ENCODE results near the gene SLC7A6.

The SLC7A6 gene

DNA sequence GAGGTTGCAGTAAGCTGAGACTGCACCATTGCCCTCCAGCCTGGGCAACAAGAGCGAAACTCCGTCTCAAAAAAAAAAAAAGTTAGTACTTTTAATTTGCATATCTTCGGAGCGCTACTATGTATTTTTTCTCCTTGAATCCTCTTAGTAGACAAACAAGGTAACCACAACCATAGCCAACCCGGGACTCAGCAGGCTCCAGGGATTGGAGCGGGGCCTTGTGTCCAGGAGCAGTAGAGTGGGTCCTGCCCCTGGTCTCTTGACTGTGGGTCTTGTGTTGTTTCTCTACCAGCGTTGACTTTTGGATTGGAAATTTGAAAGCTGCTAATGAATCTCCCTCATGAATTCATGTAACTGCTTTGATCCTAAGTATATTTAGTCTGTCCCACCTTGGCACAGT is 78.8 kb downstream of the SLC7A6 start:
- DNase-seq (ENCODE audit: low spot score) (no peak), FAIRE-seq (no peak)

DNA sequence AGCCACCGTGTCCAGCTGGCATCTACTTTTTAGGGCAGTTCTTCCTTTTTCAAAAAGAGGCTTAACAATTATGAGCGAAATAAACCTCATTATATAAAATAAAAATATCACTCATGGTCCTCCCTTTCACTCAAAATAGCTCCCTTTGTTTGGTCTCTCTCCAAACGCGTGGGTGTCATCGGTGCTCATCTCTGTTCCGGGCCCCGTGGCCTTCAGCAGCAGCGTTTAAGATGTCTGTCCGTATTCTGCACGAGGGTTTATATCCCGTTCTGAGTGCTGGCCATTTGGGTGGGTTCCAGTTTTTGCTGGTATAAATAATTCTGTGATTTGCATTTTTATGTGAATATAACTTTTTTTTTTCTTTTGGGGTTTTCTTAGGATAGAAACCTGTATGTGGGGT is 79.9 kb downstream of the SLC7A6 start:
- DNase-seq (ENCODE audit: low spot score) = no peak
- FAIRE-seq = no peak

DNA sequence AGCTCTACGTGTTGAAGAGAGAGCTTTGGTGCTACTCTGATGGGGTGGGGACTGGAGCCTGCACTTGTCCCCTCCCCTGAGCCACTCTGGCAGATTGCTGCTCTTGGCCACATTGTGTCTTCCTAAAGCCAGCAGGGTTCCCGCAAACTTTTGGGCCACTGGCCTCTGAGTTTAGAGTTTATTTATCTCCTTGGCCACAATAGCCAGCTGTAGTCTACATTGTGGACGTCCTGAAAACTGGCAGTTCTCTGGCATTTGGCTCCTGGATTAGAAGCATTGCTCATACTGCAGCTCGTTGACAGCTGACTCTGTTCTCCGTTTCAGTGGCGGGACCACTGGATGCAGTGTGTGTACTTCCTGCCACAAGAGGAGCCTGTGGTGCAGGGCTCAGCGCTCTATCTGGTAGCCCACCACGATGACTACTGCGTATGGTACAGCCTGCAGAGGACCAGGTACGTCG is 81.1 kb downstream of the SLC7A6 start:
- FAIRE-seq = no peak
- no peak for DNase-seq (ENCODE audit: low spot score)

DNA sequence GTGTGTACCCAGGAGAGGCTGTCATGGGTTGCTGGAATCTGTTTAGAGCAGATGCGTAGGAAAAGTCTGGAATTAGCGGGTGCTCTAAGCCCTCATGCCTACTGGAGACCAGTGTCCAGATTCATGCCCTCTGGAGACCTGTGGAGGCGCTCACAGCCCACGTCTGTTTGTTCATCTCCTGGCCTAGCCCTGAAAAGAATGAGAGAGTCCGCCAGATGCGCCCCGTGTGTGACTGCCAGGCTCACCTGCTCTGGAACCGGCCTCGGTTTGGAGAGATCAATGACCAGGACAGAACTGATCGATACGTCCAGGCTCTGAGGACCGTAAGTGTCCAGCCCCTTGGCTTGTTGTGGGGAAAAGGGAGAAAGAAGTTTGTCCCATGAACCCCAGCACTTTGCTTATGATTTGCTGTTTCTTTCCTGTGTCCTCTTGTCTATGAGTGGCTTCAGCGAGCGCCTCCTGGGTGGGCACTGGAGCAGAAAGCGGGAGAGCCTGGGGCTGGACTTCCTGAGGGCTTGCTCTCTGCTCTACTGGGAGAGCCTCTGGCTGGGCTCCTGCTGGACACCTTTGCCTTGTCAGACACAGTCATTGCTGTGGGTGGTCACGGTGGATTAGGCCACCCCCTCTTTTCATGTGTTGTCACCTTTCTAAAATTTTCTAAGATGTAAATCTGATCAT is 81.8 kb downstream of the SLC7A6 start:
- no peak for DNase-seq (ENCODE audit: low spot score)

DNA sequence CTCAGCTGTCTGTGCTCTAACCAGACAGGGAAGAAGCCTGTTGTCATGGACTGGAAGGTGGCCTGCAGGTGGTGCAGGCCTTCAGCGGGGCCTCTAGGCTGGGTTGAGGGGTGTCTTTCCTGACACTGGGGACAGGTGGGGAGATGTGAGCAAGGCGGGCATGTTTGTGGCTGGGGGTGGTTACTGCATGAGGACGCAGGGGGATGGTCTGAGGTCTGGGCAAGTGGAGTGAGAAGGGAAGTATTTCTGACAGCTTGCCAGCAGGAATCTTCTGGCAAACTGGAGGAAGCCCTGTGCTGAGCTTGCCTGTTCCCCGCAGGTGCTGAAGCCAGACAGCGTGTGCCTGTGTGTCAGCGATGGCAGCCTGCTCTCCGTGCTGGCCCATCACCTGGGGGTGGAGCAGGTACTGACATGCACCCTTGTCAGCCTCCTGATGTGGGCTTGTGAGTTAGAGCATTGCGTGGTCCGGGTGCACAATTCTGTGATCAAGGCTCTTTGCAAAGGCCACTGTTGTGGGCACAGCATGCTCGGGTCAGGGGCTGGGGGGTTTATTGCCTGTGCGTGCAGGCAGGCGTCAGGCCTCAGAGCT is 82.7 kb downstream of the SLC7A6 start:
- FAIRE-seq (no peak), DNase-seq (ENCODE audit: low spot score) (no peak)

More for the DNA sequence above, 81.8 kb downstream of the SLC7A6 start:
- FAIRE-seq = no peak

DNA sequence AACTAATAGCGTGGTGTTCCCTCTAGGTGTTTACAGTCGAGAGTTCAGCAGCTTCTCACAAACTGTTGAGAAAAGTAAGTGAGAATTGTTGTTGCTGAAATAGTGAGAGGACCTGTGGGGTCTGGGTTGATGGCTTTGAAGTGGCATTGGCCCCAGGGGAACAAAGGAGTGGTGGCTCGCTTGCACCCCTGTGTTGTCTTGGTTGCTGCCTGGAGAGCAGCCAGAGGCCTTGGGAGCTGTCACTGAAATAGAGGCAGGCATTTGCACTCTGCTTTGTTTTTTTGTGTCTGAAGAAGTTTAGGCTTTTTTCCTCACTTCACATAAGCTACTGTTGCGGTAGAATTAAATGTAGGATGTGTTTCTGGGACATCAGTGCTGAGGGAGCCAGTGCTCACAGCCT is 83.3 kb downstream of the SLC7A6 start:
- DNase-seq (ENCODE audit: low spot score) (no peak), FAIRE-seq (no peak)

DNA sequence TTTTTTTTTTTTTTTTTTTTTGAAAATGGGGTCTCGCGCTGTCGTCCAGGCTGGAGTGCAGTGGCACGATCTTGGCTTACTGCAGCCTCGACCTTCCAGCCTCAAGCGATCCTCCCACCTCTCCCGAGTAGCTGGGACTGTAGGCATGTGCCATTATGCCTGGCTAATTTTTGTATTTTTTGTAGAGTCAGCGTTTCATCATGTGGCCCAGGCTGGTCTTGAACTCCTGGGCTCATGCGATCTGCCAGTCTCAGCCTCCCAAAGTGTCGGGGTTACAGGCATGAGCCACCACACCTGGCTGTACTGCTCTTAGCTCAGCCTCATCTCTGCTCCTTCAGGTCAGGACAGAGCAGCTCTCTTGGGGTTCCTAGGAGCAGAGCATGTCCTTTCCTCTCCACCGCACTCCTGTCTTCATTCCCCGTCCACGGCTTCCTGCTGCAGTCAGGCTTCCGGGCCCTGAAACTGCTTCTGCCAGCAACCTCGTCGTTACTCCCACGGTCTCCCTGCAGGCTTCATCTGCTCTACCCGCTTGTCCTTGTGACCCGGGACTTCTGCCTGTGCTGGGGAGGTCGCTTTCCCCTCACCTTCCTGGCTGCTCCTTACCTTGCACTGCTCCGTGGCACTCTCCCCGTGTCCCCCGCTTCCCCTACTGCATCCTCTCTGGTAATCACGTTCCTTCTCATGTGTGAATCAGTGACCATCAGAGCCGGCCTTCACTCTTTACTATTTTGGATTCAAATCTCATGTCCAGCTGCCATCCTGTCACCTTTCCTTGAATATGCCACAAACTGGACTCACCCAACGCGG is 84.5 kb downstream of the SLC7A6 start:
- DNase-seq (ENCODE audit: low spot score) = no peak

DNA sequence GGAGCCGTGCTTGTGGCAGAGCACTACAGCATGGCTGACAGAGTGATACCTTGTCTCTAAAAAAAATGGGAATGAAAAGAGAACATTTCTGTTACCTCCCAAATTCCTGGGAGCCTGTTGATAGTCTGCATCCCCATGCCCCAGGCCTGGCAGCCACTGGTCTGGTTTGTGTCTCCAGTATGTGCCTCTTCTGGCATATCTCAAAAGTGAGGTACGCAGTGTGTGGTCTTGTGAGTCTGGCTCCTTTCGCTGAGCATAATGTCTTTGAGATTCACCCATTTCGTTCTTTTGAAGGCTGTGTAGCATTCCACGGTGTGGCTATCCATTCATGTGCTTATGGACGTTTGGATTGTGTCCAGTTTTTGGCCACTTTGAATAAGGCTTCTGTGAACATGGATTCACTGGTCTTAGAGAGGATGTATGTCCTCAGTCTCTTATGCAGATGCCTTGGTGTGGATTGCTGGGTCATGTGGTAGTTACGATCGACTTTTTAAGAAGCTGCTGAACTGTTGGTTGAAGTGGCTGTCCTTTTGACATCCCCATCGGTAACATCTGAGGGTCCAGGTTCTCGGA is 85.6 kb downstream of the SLC7A6 start:
- DNase-seq (ENCODE audit: low spot score) (no peak), FAIRE-seq (no peak)

More for the DNA sequence above, 84.5 kb downstream of the SLC7A6 start:
- no peak for FAIRE-seq

DNA sequence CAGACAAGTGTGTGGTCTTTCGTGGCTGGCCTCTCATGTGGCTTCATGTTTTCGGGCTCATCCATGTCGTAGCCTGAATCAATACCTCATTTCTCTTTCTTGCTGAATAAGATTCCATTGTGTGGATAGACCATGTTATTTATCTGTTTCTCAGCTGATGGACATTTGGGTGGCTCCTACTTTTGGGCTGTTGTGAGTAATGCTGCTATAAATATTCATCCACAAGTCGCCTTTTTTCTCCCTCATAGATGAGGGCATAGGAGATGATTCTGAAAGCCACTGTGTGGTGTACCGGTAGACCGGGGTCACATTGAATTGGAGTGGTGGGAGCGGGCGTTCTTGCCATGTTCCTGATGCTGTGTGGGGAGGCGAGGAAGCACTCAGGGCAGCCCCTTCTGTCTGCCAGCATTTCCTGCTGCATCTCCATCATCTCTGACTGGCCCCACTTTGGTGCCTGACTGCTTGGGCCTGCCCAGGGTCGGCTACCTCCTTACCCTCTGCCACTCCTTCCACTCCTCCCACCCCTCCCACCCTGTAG is 86.6 kb downstream of the SLC7A6 start:
- no peak for DNase-seq (ENCODE audit: low spot score)
- no peak for FAIRE-seq

Data from urothelium cell line (cell line).